Measurements from ENCODE around the gene HPX.

Gene HPX

GRCh38 chr11:6414874-6415328 lies 25.9 kb downstream of the HPX start:
- TF ChIP-seq CTCF (IDR thresholded peaks at IDR 0.05) (no peak), ZFX (IDR thresholded peaks at IDR 0.05; ENCODE audit: borderline replicate concordance) (no peak)
- H3K27ac ChIP-seq, result no peak overlapping the region

- no peak overlapping the region for H3K27ac ChIP-seq
These were observed 27.0 kb downstream of the HPX start for GRCh38 chr11:6413791-6414201.

GRCh38 chr11:6411594-6412031 lies 29.2 kb downstream of the HPX start:
- TF ChIP-seq ZFX (IDR thresholded peaks at IDR 0.05; ENCODE audit: borderline replicate concordance) (no peak), CTCF (IDR thresholded peaks at IDR 0.05) (no peak)
- H3K27ac ChIP-seq, result no peak overlapping the region

More at GRCh38 chr11:6413791-6414201, 27.0 kb downstream of the HPX start:
- TF ChIP-seq ZFX (IDR thresholded peaks at IDR 0.05; ENCODE audit: borderline replicate concordance), result no peak
- TF ChIP-seq CTCF (IDR thresholded peaks at IDR 0.05), result no peak

GRCh38 chr11:6410695-6411430 lies 29.9 kb downstream of the HPX start:
- TF ChIP-seq CTCF (IDR thresholded peaks at IDR 0.05), result no peak
- no peak for TF ChIP-seq ZFX (IDR thresholded peaks at IDR 0.05; ENCODE audit: borderline replicate concordance)
- H3K27ac ChIP-seq, result no peak overlapping the region

GRCh38 chr11:6406370-6406769 lies 34.4 kb downstream of the HPX start:
- H3K27ac ChIP-seq, result no peak overlapping the region
- TF ChIP-seq CTCF (IDR thresholded peaks at IDR 0.05), result no peak
- no peak for TF ChIP-seq ZFX (IDR thresholded peaks at IDR 0.05; ENCODE audit: borderline replicate concordance)

GRCh38 chr11:6405846-6406245 lies 34.9 kb downstream of the HPX start:
- H3K27ac ChIP-seq, result no peak overlapping the region
- no peak for TF ChIP-seq CTCF (IDR thresholded peaks at IDR 0.05)
- TF ChIP-seq ZFX (IDR thresholded peaks at IDR 0.05; ENCODE audit: borderline replicate concordance), result no peak

- TF ChIP-seq ZFX (IDR thresholded peaks at IDR 0.05; ENCODE audit: borderline replicate concordance) (no peak), CTCF (IDR thresholded peaks at IDR 0.05) (no peak)
- H3K27ac ChIP-seq, result no peak overlapping the region
These were observed 35.6 kb downstream of the HPX start for GRCh38 chr11:6405052-6405667.
